ENCODE results near the gene TTLL11. TPM values are rescaled to one million over a fixed set of nuclear protein-coding genes. Genes with fewer than 3 reads are reported as not detected.
"Not testable (repeated sequence)": the region's sequence is repeated elsewhere in the genome, so short reads cannot be mapped to it uniquely, and the experiment has no call there.

The TTLL11 gene
- total RNA-seq, 2 experiments from 2014 or later, result 3.3 to 6.9 TPM

DNA sequence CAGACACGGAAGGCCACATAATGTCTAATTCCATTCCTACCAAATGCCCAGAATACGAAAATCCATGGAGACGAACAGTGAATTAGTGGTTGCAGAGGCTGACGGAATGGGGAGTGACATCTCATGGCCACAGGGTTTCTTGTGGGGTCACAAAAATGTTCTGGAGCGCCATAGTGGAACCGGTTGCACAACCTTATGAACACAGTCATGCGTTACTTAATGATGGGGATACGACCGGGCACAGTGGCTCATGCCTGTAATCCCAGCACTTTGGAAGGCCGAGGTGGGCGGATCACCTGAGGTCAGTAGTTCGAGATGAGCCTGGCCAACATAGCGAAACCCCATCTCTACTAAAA lies 26.0 kb upstream of the TTLL11 start:
- Histone ChIP-seq H3K4me2 (ENCODE audit: low read length) (no peak overlapping the region), H3K27ac (ENCODE audit: low read depth, low read length, poor library complexity, severe bottlenecking) (no peak overlapping the region), H4K20me1 (ENCODE audit: insufficient read depth, low read length) (no peaks in the 10 kb centered on the region), H3K36me3 (ENCODE audit: insufficient read depth, low read length) (no peaks in the 10 kb centered on the region), H2AFZ (ENCODE audit: low read length) (no peak overlapping the region), H3K4me1 (ENCODE audit: insufficient read depth, low read length, poor library complexity, severe bottlenecking) (peaks cover 5% of the 10 kb centered on the region), H3K9me2 (ENCODE audit: insufficient read depth, low read length) (no peaks in the 10 kb centered on the region), H3K79me2 (ENCODE audit: insufficient read depth, low read depth, low read length) (no peaks in the 10 kb centered on the region), H3K9me3 (ENCODE audit: low read length) (no peaks in the 10 kb centered on the region), H3K4me3 (ENCODE audit: low read depth, low read length, poor library complexity, severe bottlenecking) (no peak overlapping the region)
- TF ChIP-seq EZH2phosphoT487 (IDR thresholded peaks at IDR 0.05; ENCODE audit: borderline replicate concordance, low read depth, low read length), result no peak
- TF ChIP-seq, protein P1, sequence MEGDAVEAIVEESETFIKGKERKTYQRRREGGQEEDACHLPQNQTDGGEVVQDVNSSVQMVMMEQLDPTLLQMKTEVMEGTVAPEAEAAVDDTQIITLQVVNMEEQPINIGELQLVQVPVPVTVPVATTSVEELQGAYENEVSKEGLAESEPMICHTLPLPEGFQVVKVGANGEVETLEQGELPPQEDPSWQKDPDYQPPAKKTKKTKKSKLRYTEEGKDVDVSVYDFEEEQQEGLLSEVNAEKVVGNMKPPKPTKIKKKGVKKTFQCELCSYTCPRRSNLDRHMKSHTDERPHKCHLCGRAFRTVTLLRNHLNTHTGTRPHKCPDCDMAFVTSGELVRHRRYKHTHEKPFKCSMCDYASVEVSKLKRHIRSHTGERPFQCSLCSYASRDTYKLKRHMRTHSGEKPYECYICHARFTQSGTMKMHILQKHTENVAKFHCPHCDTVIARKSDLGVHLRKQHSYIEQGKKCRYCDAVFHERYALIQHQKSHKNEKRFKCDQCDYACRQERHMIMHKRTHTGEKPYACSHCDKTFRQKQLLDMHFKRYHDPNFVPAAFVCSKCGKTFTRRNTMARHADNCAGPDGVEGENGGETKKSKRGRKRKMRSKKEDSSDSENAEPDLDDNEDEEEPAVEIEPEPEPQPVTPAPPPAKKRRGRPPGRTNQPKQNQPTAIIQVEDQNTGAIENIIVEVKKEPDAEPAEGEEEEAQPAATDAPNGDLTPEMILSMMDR (conservative IDR thresholded peaks at IDR 0.05; ENCODE audit: low read length), result no peak
- BruUV-seq (replicated peaks), result no TSS peak
- POLR2A ChIA-PET, result interaction anchor here (0.7 kb wide), 1 partner anchor 483 kb away, joined by 3 read pairs; no protein-coding TSS in a partner anchor
- intact Hi-C loops (cut with micrococcal nuclease; ENCODE audit: unreplicated experiment), result no loop called here
- no peak for DNase-seq (ENCODE audit: low spot score)
- CTCF ChIA-PET (ENCODE audit: unreplicated experiment), result interaction anchor here (0.8 kb wide), 1 partner anchor 20 kb away, joined by 3 read pairs; no protein-coding TSS in a partner anchor

DNA sequence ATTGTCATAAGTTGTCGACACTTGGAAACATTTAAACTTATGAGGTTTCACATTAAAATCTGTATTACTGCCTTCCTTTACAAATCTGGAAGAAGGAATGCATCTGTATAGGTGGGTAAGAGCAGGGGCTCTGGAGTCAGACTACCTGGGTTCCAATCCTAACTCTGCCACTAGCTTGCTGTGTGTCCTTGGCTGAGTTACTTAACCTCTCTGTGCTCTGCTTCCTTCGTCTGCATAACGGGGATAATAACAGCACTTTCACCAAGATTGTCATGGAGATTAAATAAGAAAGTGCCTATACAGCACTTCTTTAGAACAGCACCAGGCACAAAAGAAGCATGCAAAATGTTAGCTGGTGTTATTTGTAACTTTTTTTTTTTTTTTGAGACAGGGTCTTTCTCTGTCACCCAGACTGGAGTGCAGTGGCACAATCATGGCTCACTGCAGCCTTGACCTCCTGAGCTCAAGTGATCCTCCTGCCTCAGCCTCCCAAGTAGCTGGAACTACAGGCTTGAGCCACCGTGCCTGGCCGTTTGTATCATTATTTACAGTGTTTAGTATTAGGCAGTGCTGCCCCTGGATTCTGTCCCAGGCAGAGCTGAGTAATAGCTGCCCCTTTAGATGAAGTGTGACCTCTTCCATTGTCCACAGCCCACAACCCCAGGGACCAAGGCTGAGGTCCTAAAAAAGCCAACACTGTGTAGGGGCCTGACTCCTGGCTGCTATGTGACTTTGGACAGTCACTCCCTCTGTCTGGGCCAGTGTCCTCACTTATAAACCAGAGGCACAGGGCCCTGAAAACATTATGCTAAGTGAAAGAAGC lies 25.4 kb upstream of the TTLL11 start:
- Histone ChIP-seq H3K4me3 (ENCODE audit: low read depth, low read length, poor library complexity, severe bottlenecking) (no peak overlapping the region), H2AFZ (ENCODE audit: low read length) (no peak overlapping the region), H3K9me3 (ENCODE audit: low read length) (no peaks in the 10 kb centered on the region), H3K4me1 (ENCODE audit: insufficient read depth, low read length, poor library complexity, severe bottlenecking) (peaks cover 5% of the 10 kb centered on the region), H3K27ac (ENCODE audit: low read depth, low read length, poor library complexity, severe bottlenecking) (no peak overlapping the region), H3K9me2 (ENCODE audit: insufficient read depth, low read length) (no peaks in the 10 kb centered on the region), H3K4me2 (ENCODE audit: low read length) (no peak overlapping the region), H4K20me1 (ENCODE audit: insufficient read depth, low read length) (no peaks in the 10 kb centered on the region), H3K36me3 (ENCODE audit: insufficient read depth, low read length) (no peaks in the 10 kb centered on the region), H3K79me2 (ENCODE audit: insufficient read depth, low read depth, low read length) (no peaks in the 10 kb centered on the region)
- intact Hi-C loops (cut with micrococcal nuclease; ENCODE audit: unreplicated experiment), result no loop called here
- DNase-seq (ENCODE audit: low spot score), result no peak
- TF ChIP-seq, protein P1 (conservative IDR thresholded peaks at IDR 0.05; ENCODE audit: low read length), result no peak
- TF ChIP-seq EZH2phosphoT487 (IDR thresholded peaks at IDR 0.05; ENCODE audit: borderline replicate concordance, low read depth, low read length), result no peak
- CTCF ChIA-PET (ENCODE audit: unreplicated experiment), result interaction anchor here (0.8 kb wide), 1 partner anchor 19 kb away, joined by 3 read pairs; no protein-coding TSS in a partner anchor
- POLR2A ChIA-PET, result interaction anchor here (0.7 kb wide), 1 partner anchor 484 kb away, joined by 3 read pairs; no protein-coding TSS in a partner anchor
- BruUV-seq (replicated peaks), result no TSS peak

DNA sequence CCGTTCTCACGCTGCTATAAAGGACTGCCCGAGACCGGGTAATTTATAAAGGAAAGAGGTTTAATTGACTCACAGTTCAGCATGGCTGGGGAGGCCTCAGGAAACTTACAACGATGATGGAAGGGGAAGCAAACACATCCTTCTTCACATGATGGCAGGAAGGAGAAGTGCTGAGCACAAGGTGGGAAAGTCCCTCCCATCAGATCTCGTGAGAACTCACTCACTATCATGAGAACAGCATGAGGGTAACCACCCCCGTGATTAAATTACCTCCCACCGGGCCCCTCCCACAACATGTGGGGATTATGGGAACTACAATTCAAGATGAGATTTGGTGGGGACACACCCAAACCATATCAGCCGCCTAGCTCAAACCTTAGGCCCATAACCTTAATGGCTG lies 24.1 kb upstream of the TTLL11 start:
- DNase-seq (ENCODE audit: low spot score); H3K27ac ChIP-seq (ENCODE audit: low read depth, low read length, poor library complexity, severe bottlenecking); BruUV-seq (replicated peaks); H3K36me3 ChIP-seq (ENCODE audit: insufficient read depth, low read length); H3K9me3 ChIP-seq (ENCODE audit: low read length); H4K20me1 ChIP-seq (ENCODE audit: insufficient read depth, low read length); H3K9me2 ChIP-seq (ENCODE audit: insufficient read depth, low read length); H3K4me1 ChIP-seq (ENCODE audit: insufficient read depth, low read length, poor library complexity, severe bottlenecking); H2AFZ ChIP-seq (ENCODE audit: low read length); POLR2A ChIA-PET; H3K4me3 ChIP-seq (ENCODE audit: low read depth, low read length, poor library complexity, severe bottlenecking); intact Hi-C loops (cut with micrococcal nuclease; ENCODE audit: unreplicated experiment); H3K79me2 ChIP-seq (ENCODE audit: insufficient read depth, low read depth, low read length); H3K4me2 ChIP-seq (ENCODE audit: low read length): not testable (repeated sequence)
- CTCF ChIA-PET (ENCODE audit: unreplicated experiment), result interaction anchor here (0.6 kb wide), 1 partner anchor 131 kb away, joined by 3 read pairs; no protein-coding TSS in a partner anchor
